Keratinocyte (primary cell): ENCODE measurements around the gene CCDC85C. TPM values are rescaled to one million over a fixed set of nuclear protein-coding genes. Genes with fewer than 3 reads are reported as not detected.

Experiments
- DNase-seq: peaks from one replicate; pipeline ENCODE4 v3.0.0-alpha.2; 2011; ENCODE audit warnings: low read depth, missing footprints, low spot score
- FAIRE-seq: peaks from 2 replicates; lab custom pipeline; 2011; peaks lifted over from hg19 to GRCh38; lab: Jason Lieb, UNC
- H2AFZ ChIP-seq: 2 replicates; pipeline ENCODE4 v1.6.0; 2012; ENCODE audit warnings: low read length, control low read depth, inconsistent platforms; ENCODE audit not compliant: control insufficient read depth
- H3K27ac ChIP-seq: 2 replicates; pipeline ENCODE4 v1.5.1; 2011; ENCODE audit warnings: low read length; ENCODE audit not compliant: control insufficient read depth, insufficient read depth
- H3K27me3 ChIP-seq: 3 replicates; pipeline ENCODE4 v1.6.0; 2011; ENCODE audit warnings: low read length; ENCODE audit not compliant: control insufficient read depth, insufficient read depth; ENCODE audit errors: extremely low read depth
- H3K36me3 ChIP-seq, 2 experiments: 2 replicates in 1 of 2; 3 replicates in 1 of 2; pipeline ENCODE4 v1.5.1; 2011; ENCODE audit warnings: low read length in 2 of 2, mild to moderate bottlenecking in 1 of 2; ENCODE audit not compliant: control insufficient read depth in 2 of 2, insufficient read depth in 2 of 2; ENCODE audit errors: extremely low read depth in 1 of 2
- H3K4me1 ChIP-seq: 3 replicates; pipeline ENCODE4 v1.5.1; 2011; ENCODE audit warnings: low read length; ENCODE audit not compliant: control insufficient read depth, insufficient read depth; ENCODE audit errors: extremely low read depth
- H3K4me2 ChIP-seq: 3 replicates; pipeline ENCODE4 v1.6.0; 2011; ENCODE audit warnings: low read depth, low read length; ENCODE audit not compliant: control insufficient read depth, insufficient read depth; ENCODE audit errors: extremely low read depth
- H3K4me3 ChIP-seq, 3 experiments: fragments of 200-600 bp in 1 of 3; sonication (generic) in 1 of 3; 2 replicates in 2 of 3; 3 replicates in 1 of 3; pipeline ENCODE4 v1.5.1; 2011 to 2016; ENCODE audit warnings: low read length in 3 of 3, mild to moderate bottlenecking in 3 of 3, control low read depth in 2 of 3, inconsistent platforms in 1 of 3, low read depth in 1 of 3, mixed read lengths in 1 of 3, mixed run types in 1 of 3, moderate library complexity in 1 of 3; ENCODE audit not compliant: control insufficient read depth in 2 of 3, insufficient read depth in 2 of 3; ENCODE audit errors: extremely low read depth in 1 of 3
- H3K79me2 ChIP-seq: 2 replicates; pipeline ENCODE4 v1.6.0; 2012; ENCODE audit warnings: low read length; ENCODE audit not compliant: control insufficient read depth, insufficient read depth
- H3K9ac ChIP-seq: 3 replicates; pipeline ENCODE4 v1.6.0; 2011; ENCODE audit warnings: low read length; ENCODE audit not compliant: control insufficient read depth, insufficient read depth; ENCODE audit errors: extremely low read depth
- H3K9me1 ChIP-seq: 3 replicates; pipeline ENCODE4 v1.6.0; 2011; ENCODE audit warnings: low read length; ENCODE audit not compliant: control insufficient read depth, insufficient read depth; ENCODE audit errors: extremely low read depth
- H3K9me3 ChIP-seq: 2 replicates; pipeline ENCODE4 v1.5.1; 2012; ENCODE audit warnings: low read depth, low read length; ENCODE audit not compliant: control insufficient read depth
- H4K20me1 ChIP-seq: 3 replicates; pipeline ENCODE4 v1.6.0; 2011; ENCODE audit warnings: low read length; ENCODE audit not compliant: control insufficient read depth, insufficient read depth; ENCODE audit errors: extremely low read depth
- EZH2 ChIP-seq: IDR thresholded peaks from one replicate; pipeline ENCODE4 v1.6.1; 2012; ENCODE audit warnings: inconsistent platforms, mild to moderate bottlenecking, low read length, moderate library complexity
- dilution Hi-C: fragments of 300-500 bp; cut with MboI; formaldehyde crosslinking; loops from one replicate; pipeline ENCODE4 v1.7.0; 2020; ENCODE audit warnings: low sequenced_read_pairs; ENCODE audit not compliant: extremely low pct_ligation_motif_present
- polyA plus RNA-seq, 5 experiments: library from polyadenylated mRNA; depleted of rRNA in 3 of 5; stranded (reverse) in 3 of 5; stranded (forward) in 1 of 5; unstranded in 1 of 5; fragments of >200 nt; gene quantifications; 1 replicate in 1 of 5; 2 replicates in 3 of 5; 3 replicates in 1 of 5; pipeline versions ENCODE4 v1.2.1 to v1.2.3, GENCODE V29; 2011 to 2012; ENCODE audit warnings: missing spikeins in 2 of 5, low read depth in 1 of 5, low replicate concordance in 1 of 5
- TF ChIP-seq, protein P1 (sequence below), 3 experiments: IDR thresholded peaks in 1 of 3; conservative IDR thresholded peaks in 1 of 3; optimal IDR thresholded peaks in 1 of 3; 2 replicates in 2 of 3; 3 replicates in 1 of 3; pipeline versions ENCODE3 to v1.5.1; 2011; ENCODE audit warnings: low read length in 3 of 3, mild to moderate bottlenecking in 3 of 3, moderate library complexity in 2 of 3, control low read depth in 1 of 3, inconsistent platforms in 1 of 3; ENCODE audit not compliant: insufficient read depth in 2 of 3; ENCODE audit errors: extremely low read depth in 1 of 3

The CCDC85C gene
- polyA plus RNA-seq, 1 donor (not counting 4 experiments of a cell fraction or from before 2014, with no cell fraction given): 13.2 TPM

DNA sequence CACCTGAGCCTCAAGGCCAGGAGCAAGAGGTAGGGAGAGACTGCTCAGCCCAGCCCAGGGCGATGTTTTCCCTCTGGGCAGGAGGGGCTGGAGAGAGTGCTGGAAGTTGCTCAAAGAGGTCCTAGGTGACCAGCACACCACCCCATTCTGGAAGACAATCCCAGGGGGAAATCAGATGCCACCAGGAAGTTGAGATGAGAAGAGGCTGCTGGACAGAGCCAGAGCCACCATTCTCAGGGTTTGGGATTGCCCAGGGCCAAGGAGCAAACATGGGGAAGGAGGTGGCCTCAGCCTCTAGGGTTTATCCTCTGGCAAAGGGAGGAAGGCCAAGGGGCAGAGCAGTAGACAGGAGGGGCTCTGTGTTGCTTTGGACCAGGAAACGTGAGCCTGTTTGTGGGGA, 11.6 kb downstream of the CCDC85C start:
- Histone ChIP-seq H3K9me3 (no peaks in the 10 kb centered on the region), H3K27me3 (no peaks in the 10 kb centered on the region), H2AFZ (no peak overlapping the region), H3K79me2 (peaks cover 96% of the 10 kb centered on the region), H3K4me3 (no peak overlapping the region), H3K9ac (no peak overlapping the region), H3K4me1 (peaks cover 12% of the 10 kb centered on the region), H3K36me3 (peaks cover 0 to 1% of the 10 kb centered on the region in 2 experiments), H3K27ac (no peak overlapping the region), H3K9me1 (peaks cover 15% of the 10 kb centered on the region), H4K20me1 (peaks cover 17% of the 10 kb centered on the region), H3K4me2 (no peak overlapping the region)
- no peak for DNase-seq
- FAIRE-seq: no peak
- dilution Hi-C loops: no loop called here
- TF ChIP-seq EZH2: no peak
- TF ChIP-seq, protein P1, sequence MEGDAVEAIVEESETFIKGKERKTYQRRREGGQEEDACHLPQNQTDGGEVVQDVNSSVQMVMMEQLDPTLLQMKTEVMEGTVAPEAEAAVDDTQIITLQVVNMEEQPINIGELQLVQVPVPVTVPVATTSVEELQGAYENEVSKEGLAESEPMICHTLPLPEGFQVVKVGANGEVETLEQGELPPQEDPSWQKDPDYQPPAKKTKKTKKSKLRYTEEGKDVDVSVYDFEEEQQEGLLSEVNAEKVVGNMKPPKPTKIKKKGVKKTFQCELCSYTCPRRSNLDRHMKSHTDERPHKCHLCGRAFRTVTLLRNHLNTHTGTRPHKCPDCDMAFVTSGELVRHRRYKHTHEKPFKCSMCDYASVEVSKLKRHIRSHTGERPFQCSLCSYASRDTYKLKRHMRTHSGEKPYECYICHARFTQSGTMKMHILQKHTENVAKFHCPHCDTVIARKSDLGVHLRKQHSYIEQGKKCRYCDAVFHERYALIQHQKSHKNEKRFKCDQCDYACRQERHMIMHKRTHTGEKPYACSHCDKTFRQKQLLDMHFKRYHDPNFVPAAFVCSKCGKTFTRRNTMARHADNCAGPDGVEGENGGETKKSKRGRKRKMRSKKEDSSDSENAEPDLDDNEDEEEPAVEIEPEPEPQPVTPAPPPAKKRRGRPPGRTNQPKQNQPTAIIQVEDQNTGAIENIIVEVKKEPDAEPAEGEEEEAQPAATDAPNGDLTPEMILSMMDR (optimal IDR thresholded peaks at IDR 0.05 in 1 of 3, IDR thresholded peaks at IDR 0.05 in 1 of 3, conservative IDR thresholded peaks at IDR 0.05 in 1 of 3; ENCODE audit: extremely low read depth in 1 of 3, insufficient read depth in 2 of 3, low read length in 3 of 3): no peak

DNA sequence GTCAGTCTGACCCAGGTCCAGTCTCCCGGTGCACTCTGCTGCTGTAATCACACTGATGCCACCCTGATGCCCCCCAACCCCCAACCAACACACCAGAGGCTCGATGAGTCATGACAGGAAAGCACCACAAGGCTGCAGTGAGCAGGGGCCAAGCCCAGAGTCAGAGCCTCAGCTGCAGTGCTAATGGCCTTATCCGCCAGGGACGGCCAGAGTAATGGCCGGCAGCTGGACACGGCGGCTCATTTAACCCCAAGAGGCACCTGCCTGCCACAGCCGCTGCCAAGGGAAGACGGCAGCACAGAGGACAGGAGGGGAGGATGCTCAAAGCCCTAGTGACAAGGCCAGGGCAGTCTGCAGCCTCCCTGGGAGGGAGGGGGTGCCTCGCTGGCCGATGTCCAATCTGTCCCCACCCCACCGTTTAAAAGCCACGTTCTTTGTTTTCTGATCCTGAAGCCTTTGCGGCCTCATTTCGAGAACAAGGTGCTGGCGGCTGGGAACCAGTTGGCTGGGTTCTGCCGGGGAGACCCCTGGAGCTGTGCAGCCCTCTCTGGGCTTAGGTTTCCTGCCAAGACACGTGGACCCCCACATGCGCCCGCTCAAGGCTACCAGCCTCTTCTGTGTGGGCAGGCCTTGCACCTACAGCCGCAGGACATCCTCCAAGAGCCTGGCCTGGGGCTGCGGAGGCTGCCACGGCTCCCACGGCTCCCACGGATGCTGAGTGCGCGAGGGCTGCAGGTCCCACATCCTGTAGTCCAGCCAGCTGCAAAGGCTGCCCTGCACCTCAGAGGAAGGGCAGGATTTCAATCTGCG, 13.1 kb downstream of the CCDC85C start:
- DNase-seq: no peak
- Histone ChIP-seq H3K9me3 (no peaks in the 10 kb centered on the region), H3K9ac (no peak overlapping the region), H3K9me1 (peaks cover 15% of the 10 kb centered on the region), H3K36me3 (peaks cover 0 to 1% of the 10 kb centered on the region in 2 experiments), H2AFZ (no peak overlapping the region), H3K79me2 (peaks cover 96% of the 10 kb centered on the region), H3K27me3 (no peaks in the 10 kb centered on the region), H4K20me1 (peaks cover 24% of the 10 kb centered on the region), H3K4me2 (no peak overlapping the region), H3K4me1 (peaks cover 12% of the 10 kb centered on the region), H3K4me3 (no peak overlapping the region), H3K27ac (no peak overlapping the region)
- dilution Hi-C loops: no loop called here
- TF ChIP-seq EZH2: no peak
- TF ChIP-seq, protein P1 (optimal IDR thresholded peaks at IDR 0.05 in 1 of 3, IDR thresholded peaks at IDR 0.05 in 1 of 3, conservative IDR thresholded peaks at IDR 0.05 in 1 of 3; ENCODE audit: extremely low read depth in 1 of 3, insufficient read depth in 2 of 3, low read length in 3 of 3): no peak
- FAIRE-seq: no peak
